ENCODE measurements around the gene ALK. TPM values are rescaled to one million over a fixed set of nuclear protein-coding genes. Genes with fewer than 3 reads are reported as not detected.

ALK gene
- polyA plus RNA-seq, 1 of the 3 experiments (the other 2 are of a cell fraction) = 0.30 TPM

- Histone ChIP-seq H3K27ac (ENCODE audit: low read depth in 2 of 2, low read length in 1 of 2) (peak overlapping the region in 1 of 2 experiments; percentile 11; a peak in 1 of 4 replicates), H3K9me2 (no peaks in the 10 kb centered on the region), H3K36me3 (replicated peaks in 1 of 2; ENCODE audit: control insufficient read depth in 1 of 2, insufficient read depth in 2 of 2, low read length in 1 of 2) (peaks cover 0 to 3% of the 10 kb centered on the region in 2 experiments), H3K4me2 (no peak overlapping the region), H3K27me3 (ENCODE audit: insufficient read depth) (no peaks in the 10 kb centered on the region), H4K20me1 (ENCODE audit: insufficient read depth) (no peaks in the 10 kb centered on the region), H3K9ac (no peak overlapping the region), H3K9me3 (no peaks in the 10 kb centered on the region), H3K4me1 (ENCODE audit: control insufficient read depth in 1 of 2, insufficient read depth in 2 of 2, low read depth in 1 of 2, low read length in 1 of 2) (peaks cover 0 to 21% of the 10 kb centered on the region in 2 experiments; a peak in 2 of 4 replicates), H3F3A (replicated peaks; ENCODE audit: insufficient read depth) (no peaks in the 10 kb centered on the region), H3K4me3 (ENCODE audit: low read depth in 2 of 2, low read length in 1 of 2) (no peak overlapping the region), H2AFZ (ENCODE audit: low read depth) (no peak overlapping the region), H3K79me2 (ENCODE audit: insufficient read depth) (no peaks in the 10 kb centered on the region)
- CTCF ChIA-PET = interaction anchor here (1.2 to 3.8 kb wide), 2 partner anchors 10 to 14 kb away, joined by 6 to 12 read pairs; no protein-coding TSS in a partner anchor
- 43% methylated on average over 3 of the region's 3 CpGs for WGBS (ENCODE audit: low lambda C conversion rate)
- DNase-seq = no peak
- TF ChIP-seq NFIC (IDR thresholded peaks at IDR 0.05; ENCODE audit: borderline replicate concordance) (no peak), RXRA (IDR thresholded peaks at IDR 0.05; ENCODE audit: borderline replicate concordance, low read depth) (no peak), IRF3 (IDR thresholded peaks at IDR 0.05; ENCODE audit: low read depth, low read length) (no peak), USF1 (IDR thresholded peaks at IDR 0.05; ENCODE audit: borderline replicate concordance, low read depth) (no peak), POLR2AphosphoS5 (IDR thresholded peaks at IDR 0.05; ENCODE audit: low read depth, low read length) (no peak), CTCF (IDR thresholded peaks at IDR 0.05) (no peak)
- POLR2A ChIA-PET = no interaction called here
These were observed 319.5 kb downstream of the ALK start for GRCh38 chr2:29601872-29602271.

GRCh38 chr2:29601321-29601720 lies 320.1 kb downstream of the ALK start:
- no peak for DNase-seq
- Histone ChIP-seq H3K4me2 (no peak overlapping the region), H3K9ac (no peak overlapping the region), H4K20me1 (ENCODE audit: insufficient read depth) (no peaks in the 10 kb centered on the region), H3K79me2 (ENCODE audit: insufficient read depth) (no peaks in the 10 kb centered on the region), H3F3A (replicated peaks; ENCODE audit: insufficient read depth) (no peaks in the 10 kb centered on the region), H3K9me3 (no peaks in the 10 kb centered on the region), H3K9me2 (no peaks in the 10 kb centered on the region), H3K4me1 (ENCODE audit: control insufficient read depth in 1 of 2, insufficient read depth in 2 of 2, low read depth in 1 of 2, low read length in 1 of 2) (peaks cover 0 to 26% of the 10 kb centered on the region in 2 experiments; a peak in 2 of 4 replicates), H3K4me3 (ENCODE audit: low read depth in 2 of 2, low read length in 1 of 2) (no peak overlapping the region), H2AFZ (ENCODE audit: low read depth) (no peak overlapping the region), H3K27me3 (ENCODE audit: insufficient read depth) (no peaks in the 10 kb centered on the region), H3K36me3 (replicated peaks in 1 of 2; ENCODE audit: control insufficient read depth in 1 of 2, insufficient read depth in 2 of 2, low read length in 1 of 2) (peaks cover 0 to 3% of the 10 kb centered on the region in 2 experiments), H3K27ac (ENCODE audit: low read depth in 2 of 2, low read length in 1 of 2) (no peak overlapping the region)
- ChIA-PET CTCF (interaction anchor here (1.0 to 3.8 kb wide), 4 partner anchors 9 to 425 kb away, joined by 3 to 12 read pairs (median 6); no protein-coding TSS in a partner anchor), POLR2A (interaction anchor here (0.6 kb wide), 1 partner anchor 8 kb away, joined by 3 read pairs; no protein-coding TSS in a partner anchor)
- WGBS (ENCODE audit: low lambda C conversion rate) = 46% methylated on average over 5 of the region's 5 CpGs
- TF ChIP-seq PBX3 (IDR thresholded peaks at IDR 0.05) = no peak
- no peak for TF ChIP-seq GATA2 (CRISPR knock-in tag; IDR thresholded peaks at IDR 0.05)
- no peak for TF ChIP-seq NFIC (IDR thresholded peaks at IDR 0.05; ENCODE audit: borderline replicate concordance)
- TF ChIP-seq USF1 (IDR thresholded peaks at IDR 0.05; ENCODE audit: borderline replicate concordance, low read depth) = no peak
- no peak for TF ChIP-seq EP300 (IDR thresholded peaks at IDR 0.05; ENCODE audit: borderline replicate concordance in 1 of 2, low read depth in 1 of 2, low read length in 1 of 2)
- TF ChIP-seq CTCF (IDR thresholded peaks at IDR 0.05) = no peak
- no peak for TF ChIP-seq ZBTB33 (IDR thresholded peaks at IDR 0.05; ENCODE audit: borderline replicate concordance, low read depth)
- TF ChIP-seq MXI1 (IDR thresholded peaks at IDR 0.05; ENCODE audit: low read depth, low read length) = no peak
- TF ChIP-seq MEF2A (IDR thresholded peaks at IDR 0.05; ENCODE audit: borderline replicate concordance, low read depth) = no peak
- no peak for TF ChIP-seq RAD21 (IDR thresholded peaks at IDR 0.05; ENCODE audit: low read length)
- no peak for TF ChIP-seq RFX5 (IDR thresholded peaks at IDR 0.05; ENCODE audit: low read length)
- no peak for TF ChIP-seq TAF1 (IDR thresholded peaks at IDR 0.05; ENCODE audit: borderline replicate concordance, low read depth, low read length)
